ENCODE measurements around the gene RNPEP.
"Not testable (repeated sequence)": the region's sequence is repeated elsewhere in the genome, so short reads cannot be mapped to it uniquely, and the experiment has no call there.

RNPEP gene

GRCh38 chr1:202010180-202011015, 27.9 kb downstream of the RNPEP start, which contains the start of gene ELF3:
Gene ELF3 (plus strand): TSS chr1:202010587. CDS start chr1:202011137, 550 bp downstream.
- no peak for DNase-seq
- no peak within 1 kb of the TSS for H3K27ac Mint-ChIP-seq
- H3K36me3 Mint-ChIP-seq (ENCODE audit: low read depth), result peaks cover 15% of the 10 kb centered on the region
- H3K4me3 Mint-ChIP-seq, result no peak within 1 kb of the TSS
- H3K9me3 Mint-ChIP-seq, result no peaks in the 10 kb centered on the region
- H3K4me1 Mint-ChIP-seq (ENCODE audit: low read depth), result no peaks in the 10 kb centered on the region
- no peaks in the 10 kb centered on the region for H3K27me3 Mint-ChIP-seq

- Mint-ChIP-seq H3K4me1 (ENCODE audit: low read depth) (no peaks in the 10 kb centered on the region), H3K36me3 (ENCODE audit: low read depth) (peaks cover 4% of the 10 kb centered on the region), H3K27me3 (peaks cover 3% of the 10 kb centered on the region), H3K27ac (no peak overlapping the region), H3K9me3 (no peaks in the 10 kb centered on the region), H3K4me3 (no peak overlapping the region)
- no peak for DNase-seq
These were observed 29.5 kb downstream of the RNPEP start for GRCh38 chr1:202011994-202012393.

GRCh38 chr1:202012544-202013478, 30.4 kb downstream of the RNPEP start:
- DNase-seq, result no peak
- Mint-ChIP-seq H3K4me3 (no peak overlapping the region), H3K27me3 (peaks cover 3% of the 10 kb centered on the region), H3K36me3 (ENCODE audit: low read depth) (no peaks in the 10 kb centered on the region), H3K4me1 (ENCODE audit: low read depth) (no peaks in the 10 kb centered on the region), H3K27ac (no peak overlapping the region), H3K9me3 (no peaks in the 10 kb centered on the region)

- no peak for DNase-seq
- Mint-ChIP-seq H3K27ac (no peak overlapping the region), H3K9me3 (no peaks in the 10 kb centered on the region), H3K4me3 (no peak overlapping the region), H3K36me3 (ENCODE audit: low read depth) (no peaks in the 10 kb centered on the region), H3K27me3 (peaks cover 3% of the 10 kb centered on the region), H3K4me1 (ENCODE audit: low read depth) (no peaks in the 10 kb centered on the region)
These were observed 31.2 kb downstream of the RNPEP start for GRCh38 chr1:202013603-202014002.

GRCh38 chr1:202014060-202014459, 31.6 kb downstream of the RNPEP start:
- no peaks in the 10 kb centered on the region for H3K9me3 Mint-ChIP-seq
- no peak overlapping the region for H3K4me3 Mint-ChIP-seq
- DNase-seq, result no peak
- no peaks in the 10 kb centered on the region for H3K36me3 Mint-ChIP-seq (ENCODE audit: low read depth)
- H3K4me1 Mint-ChIP-seq (ENCODE audit: low read depth), result no peaks in the 10 kb centered on the region
- H3K27me3 Mint-ChIP-seq, result peaks cover 7% of the 10 kb centered on the region
- H3K27ac Mint-ChIP-seq, result no peak overlapping the region

GRCh38 chr1:202014915-202015661, 32.6 kb downstream of the RNPEP start:
- Mint-ChIP-seq H3K36me3 (ENCODE audit: low read depth) (no peaks in the 10 kb centered on the region), H3K4me3 (no peak overlapping the region), H3K27me3 (peaks cover 8% of the 10 kb centered on the region), H3K9me3 (no peaks in the 10 kb centered on the region), H3K27ac (no peak overlapping the region), H3K4me1 (ENCODE audit: low read depth) (no peaks in the 10 kb centered on the region)
- no peak for DNase-seq

- Mint-ChIP-seq H3K36me3 (ENCODE audit: low read depth) (no peaks in the 10 kb centered on the region), H3K9me3 (no peaks in the 10 kb centered on the region), H3K27ac (no peak overlapping the region), H3K4me3 (no peak overlapping the region), H3K4me1 (ENCODE audit: low read depth) (no peaks in the 10 kb centered on the region), H3K27me3 (peaks cover 8% of the 10 kb centered on the region)
- DNase-seq, result no peak
These were observed 33.2 kb downstream of the RNPEP start for GRCh38 chr1:202015662-202015937.

GRCh38 chr1:202016022-202016810, 33.8 kb downstream of the RNPEP start:
- Mint-ChIP-seq H3K9me3 (no peaks in the 10 kb centered on the region), H3K27ac (no peak overlapping the region), H3K4me1 (ENCODE audit: low read depth) (no peaks in the 10 kb centered on the region), H3K36me3 (ENCODE audit: low read depth) (no peaks in the 10 kb centered on the region), H3K4me3 (no peak overlapping the region), H3K27me3 (peaks cover 10% of the 10 kb centered on the region)
- no peak for DNase-seq

- H3K27me3 Mint-ChIP-seq, result peaks cover 15% of the 10 kb centered on the region
- no peak for DNase-seq
- H3K4me1 Mint-ChIP-seq (ENCODE audit: low read depth), result no peaks in the 10 kb centered on the region
- no peak overlapping the region for H3K4me3 Mint-ChIP-seq
- H3K36me3 Mint-ChIP-seq (ENCODE audit: low read depth), result no peaks in the 10 kb centered on the region
- H3K27ac Mint-ChIP-seq, result no peak overlapping the region
- H3K9me3 Mint-ChIP-seq, result no peaks in the 10 kb centered on the region
These were observed 34.6 kb downstream of the RNPEP start for GRCh38 chr1:202016811-202017748.

- Mint-ChIP-seq H3K27ac (no peak overlapping the region), H3K4me1 (ENCODE audit: low read depth) (no peaks in the 10 kb centered on the region), H3K4me3 (no peak overlapping the region), H3K9me3 (no peaks in the 10 kb centered on the region), H3K27me3 (peaks cover 15% of the 10 kb centered on the region), H3K36me3 (ENCODE audit: low read depth) (no peaks in the 10 kb centered on the region)
- no peak for DNase-seq
These were observed 35.5 kb downstream of the RNPEP start for GRCh38 chr1:202017749-202018467.

GRCh38 chr1:202018468-202019234, 36.2 kb downstream of the RNPEP start:
- no peaks in the 10 kb centered on the region for H3K4me1 Mint-ChIP-seq (ENCODE audit: low read depth)
- no peak overlapping the region for H3K27ac Mint-ChIP-seq
- H3K27me3 Mint-ChIP-seq, result peaks cover 15% of the 10 kb centered on the region
- H3K36me3 Mint-ChIP-seq (ENCODE audit: low read depth), result no peaks in the 10 kb centered on the region
- no peaks in the 10 kb centered on the region for H3K9me3 Mint-ChIP-seq
- no peak for DNase-seq
- no peak overlapping the region for H3K4me3 Mint-ChIP-seq

- not testable (repeated sequence) for H3K4me1 Mint-ChIP-seq (ENCODE audit: low read depth); DNase-seq; H3K36me3 Mint-ChIP-seq (ENCODE audit: low read depth); H3K27ac Mint-ChIP-seq; H3K4me3 Mint-ChIP-seq; H3K9me3 Mint-ChIP-seq
- H3K27me3 Mint-ChIP-seq, result peaks cover 15% of the 10 kb centered on the region
These were observed 36.7 kb downstream of the RNPEP start for GRCh38 chr1:202019235-202019558.
